ENCODE results near the gene SEZ6L. TPM values are rescaled to one million over a fixed set of nuclear protein-coding genes. Genes with fewer than 3 reads are reported as not detected.

Gene SEZ6L
- total RNA-seq, 1 donor from 2014 or later: 0.05 TPM

DNA sequence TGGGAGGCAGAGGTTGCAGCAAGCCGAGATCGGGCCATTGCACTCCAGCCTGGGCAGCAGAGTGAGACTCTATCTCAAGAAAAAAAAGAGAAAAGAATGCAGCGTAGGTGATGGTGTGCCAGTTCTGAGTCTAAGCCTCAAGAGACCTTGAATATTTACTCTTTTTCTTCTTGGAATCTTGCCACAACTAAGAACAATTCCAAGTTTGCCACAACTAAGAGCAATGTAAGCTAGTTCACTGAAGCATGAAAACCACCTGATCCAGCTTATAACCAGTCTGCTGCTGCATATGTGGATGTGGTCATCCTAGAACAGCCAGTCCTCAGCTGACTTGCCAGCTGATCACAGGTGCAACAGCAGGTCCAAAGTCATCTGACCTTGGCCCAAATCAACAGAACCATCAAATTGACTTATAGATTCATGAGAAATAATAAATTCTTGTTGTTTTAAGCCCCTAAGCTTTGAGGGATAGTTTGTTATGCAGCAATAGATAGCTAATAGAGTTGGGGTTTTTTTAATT lies 25.4 kb upstream of the SEZ6L start:
- TF ChIP-seq, protein P1, sequence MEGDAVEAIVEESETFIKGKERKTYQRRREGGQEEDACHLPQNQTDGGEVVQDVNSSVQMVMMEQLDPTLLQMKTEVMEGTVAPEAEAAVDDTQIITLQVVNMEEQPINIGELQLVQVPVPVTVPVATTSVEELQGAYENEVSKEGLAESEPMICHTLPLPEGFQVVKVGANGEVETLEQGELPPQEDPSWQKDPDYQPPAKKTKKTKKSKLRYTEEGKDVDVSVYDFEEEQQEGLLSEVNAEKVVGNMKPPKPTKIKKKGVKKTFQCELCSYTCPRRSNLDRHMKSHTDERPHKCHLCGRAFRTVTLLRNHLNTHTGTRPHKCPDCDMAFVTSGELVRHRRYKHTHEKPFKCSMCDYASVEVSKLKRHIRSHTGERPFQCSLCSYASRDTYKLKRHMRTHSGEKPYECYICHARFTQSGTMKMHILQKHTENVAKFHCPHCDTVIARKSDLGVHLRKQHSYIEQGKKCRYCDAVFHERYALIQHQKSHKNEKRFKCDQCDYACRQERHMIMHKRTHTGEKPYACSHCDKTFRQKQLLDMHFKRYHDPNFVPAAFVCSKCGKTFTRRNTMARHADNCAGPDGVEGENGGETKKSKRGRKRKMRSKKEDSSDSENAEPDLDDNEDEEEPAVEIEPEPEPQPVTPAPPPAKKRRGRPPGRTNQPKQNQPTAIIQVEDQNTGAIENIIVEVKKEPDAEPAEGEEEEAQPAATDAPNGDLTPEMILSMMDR (IDR thresholded peaks at IDR 0.05): no peak
- Mint-ChIP-seq H3K27ac (ENCODE audit: unreplicated experiment) (no peak overlapping the region), H3K4me3 (ENCODE audit: unreplicated experiment) (no peak overlapping the region), H3K9me3 (ENCODE audit: low read depth) (no peaks in the 10 kb centered on the region), H3K4me1 (ENCODE audit: low read depth) (no peaks in the 10 kb centered on the region), H3K36me3 (ENCODE audit: low read depth) (no peaks in the 10 kb centered on the region), H3K27me3 (ENCODE audit: low read depth) (peaks cover 6% of the 10 kb centered on the region)
- DNase-seq (ENCODE audit: low spot score): no peak

DNA sequence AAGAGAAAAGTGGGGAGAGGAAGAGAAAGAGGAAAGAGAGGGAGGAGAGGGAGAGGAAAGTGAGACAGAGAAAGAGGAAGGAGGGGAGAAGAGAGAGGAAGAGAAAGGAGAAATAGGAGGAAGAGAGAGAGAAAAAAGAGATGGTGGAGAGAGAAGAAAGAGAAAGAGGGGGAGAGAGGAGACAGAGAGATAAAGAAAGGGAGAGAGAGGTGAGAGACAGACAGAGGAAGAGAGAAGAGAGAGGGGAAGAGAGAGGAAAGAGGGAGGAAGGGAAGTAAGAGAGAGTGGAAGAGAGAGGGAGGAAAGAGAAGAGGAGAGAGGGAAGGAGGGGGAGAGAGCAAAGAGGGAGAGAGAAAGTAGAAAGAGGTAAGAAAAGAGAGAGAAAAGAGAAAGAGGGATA lies 9.4 kb upstream of the SEZ6L start:
- Mint-ChIP-seq H3K27me3 (ENCODE audit: low read depth) (peaks cover 25% of the 10 kb centered on the region), H3K4me1 (ENCODE audit: low read depth) (no peaks in the 10 kb centered on the region), H3K4me3 (ENCODE audit: unreplicated experiment) (no peak overlapping the region), H3K9me3 (ENCODE audit: low read depth) (peaks cover 5% of the 10 kb centered on the region), H3K36me3 (ENCODE audit: low read depth) (no peaks in the 10 kb centered on the region), H3K27ac (ENCODE audit: unreplicated experiment) (no peak overlapping the region)
- TF ChIP-seq, protein P1 (IDR thresholded peaks at IDR 0.05): no peak
- no peak for DNase-seq (ENCODE audit: low spot score)

DNA sequence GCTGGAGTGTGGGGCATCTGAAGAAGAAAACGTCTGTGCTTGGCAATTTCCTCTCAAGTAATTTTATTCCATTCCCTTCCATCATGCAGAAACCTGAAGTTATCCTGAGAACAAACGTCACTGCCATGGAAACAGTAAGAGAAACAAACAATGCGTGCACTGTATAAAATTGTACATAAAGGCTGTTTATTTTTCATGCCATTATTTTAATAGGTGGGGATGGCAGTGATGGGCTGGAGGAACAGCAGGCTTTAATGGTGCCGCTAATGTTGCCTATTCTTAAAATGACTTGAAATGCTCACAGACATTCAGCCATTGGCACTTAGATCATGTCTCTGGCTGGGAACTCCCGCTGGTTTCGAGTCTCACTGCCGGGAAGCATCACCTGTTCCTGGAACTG lies 7.5 kb upstream of the SEZ6L start:
- peaks cover 31% of the 10 kb centered on the region for H3K27me3 Mint-ChIP-seq (ENCODE audit: low read depth)
- no peaks in the 10 kb centered on the region for H3K36me3 Mint-ChIP-seq (ENCODE audit: low read depth)
- TF ChIP-seq, protein P1 (IDR thresholded peaks at IDR 0.05): no peak
- H3K4me3 Mint-ChIP-seq (ENCODE audit: unreplicated experiment): no peak overlapping the region
- H3K9me3 Mint-ChIP-seq (ENCODE audit: low read depth): peaks cover 5% of the 10 kb centered on the region
- no peak overlapping the region for H3K27ac Mint-ChIP-seq (ENCODE audit: unreplicated experiment)
- no peaks in the 10 kb centered on the region for H3K4me1 Mint-ChIP-seq (ENCODE audit: low read depth)
- no peak for DNase-seq (ENCODE audit: low spot score)

DNA sequence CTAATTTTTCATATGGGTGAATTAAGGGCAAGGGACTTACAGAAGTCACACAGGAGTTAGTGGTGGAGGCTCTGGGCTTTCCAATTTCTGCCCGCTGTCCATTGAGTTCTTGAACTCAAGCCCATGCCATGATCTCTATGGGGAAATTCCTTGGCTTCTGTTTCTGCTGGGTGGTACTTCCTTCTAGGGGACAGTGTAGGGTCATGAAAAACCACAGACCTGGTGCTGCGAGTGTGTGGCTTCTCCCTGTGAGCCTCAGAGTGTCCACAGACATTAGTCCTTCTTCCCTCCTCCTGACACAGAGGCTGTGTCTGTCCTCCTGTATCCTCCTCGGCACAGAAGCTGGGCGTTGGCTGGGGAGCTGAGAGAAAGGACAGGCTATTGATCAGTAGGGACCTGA lies 6.3 kb upstream of the SEZ6L start:
- Mint-ChIP-seq H3K36me3 (ENCODE audit: low read depth) (no peaks in the 10 kb centered on the region), H3K27me3 (ENCODE audit: low read depth) (peaks cover 40% of the 10 kb centered on the region), H3K9me3 (ENCODE audit: low read depth) (peaks cover 3% of the 10 kb centered on the region), H3K4me3 (ENCODE audit: unreplicated experiment) (no peak overlapping the region), H3K4me1 (ENCODE audit: low read depth) (no peaks in the 10 kb centered on the region), H3K27ac (ENCODE audit: unreplicated experiment) (no peak overlapping the region)
- DNase-seq (ENCODE audit: low spot score): no peak
- TF ChIP-seq, protein P1 (IDR thresholded peaks at IDR 0.05): no peak

DNA sequence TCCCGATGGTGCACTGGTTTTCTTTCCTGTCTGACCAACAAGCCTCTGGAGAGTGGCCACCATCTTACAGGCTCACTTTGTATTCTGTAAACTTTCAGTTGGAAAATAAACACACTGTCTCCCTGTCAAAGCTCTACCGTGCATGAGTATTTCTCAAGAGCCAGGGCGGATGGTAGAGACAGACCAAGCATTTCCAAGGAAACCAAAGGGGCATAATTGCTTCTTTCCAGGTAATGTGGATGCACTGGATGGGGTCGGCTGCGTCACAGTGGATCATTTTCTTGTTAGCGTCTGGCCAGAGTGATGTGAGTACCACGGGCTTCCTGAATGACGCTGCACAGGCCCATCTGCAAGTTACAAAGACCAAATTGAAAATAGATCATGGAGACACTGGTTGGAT lies 5.1 kb upstream of the SEZ6L start:
- peaks cover 6% of the 10 kb centered on the region for H3K4me1 Mint-ChIP-seq (ENCODE audit: low read depth)

More for the DNA sequence above, 5.1 kb upstream of the SEZ6L start:
- TF ChIP-seq, protein P1 (IDR thresholded peaks at IDR 0.05): no peak
- H3K4me3 Mint-ChIP-seq (ENCODE audit: unreplicated experiment): no peak overlapping the region
- H3K36me3 Mint-ChIP-seq (ENCODE audit: low read depth): no peaks in the 10 kb centered on the region
- peaks cover 46% of the 10 kb centered on the region for H3K27me3 Mint-ChIP-seq (ENCODE audit: low read depth)
- no peaks in the 10 kb centered on the region for H3K9me3 Mint-ChIP-seq (ENCODE audit: low read depth)
- no peak for DNase-seq (ENCODE audit: low spot score)
- H3K27ac Mint-ChIP-seq (ENCODE audit: unreplicated experiment): no peak overlapping the region
